ENCODE measurements around the gene PCDHGA5.
"Not testable (repeated sequence)": the region's sequence is repeated elsewhere in the genome, so short reads cannot be mapped to it uniquely, and the experiment has no call there.

The PCDHGA5 gene

GRCh38 chr5:141414548-141415274, 50.7 kb downstream of the PCDHGA5 start:
- DNase-seq (ENCODE audit: low spot score): not testable (repeated sequence)

- DNase-seq (ENCODE audit: low spot score): not testable (repeated sequence)
Observed at GRCh38 chr5:141415275-141415618, 51.3 kb downstream of the PCDHGA5 start.
